ENCODE results near the gene ZIK1.

GRCh38 chr19:57583104-57583520 is 833 bp upstream of the ZIK1 start:
- TF ChIP-seq ZNF274 (IDR thresholded peaks at IDR 0.05; ENCODE audit: low read depth, low read length): no peak
- no peak for TF ChIP-seq EZH2 (IDR thresholded peaks at IDR 0.05)
- TF ChIP-seq CTCF (IDR thresholded peaks at IDR 0.05 in 2 of 3, conservative IDR thresholded peaks at IDR 0.05 in 1 of 3; ENCODE audit: borderline replicate concordance in 1 of 3, insufficient read depth in 1 of 3, low read depth in 2 of 3, low read length in 2 of 3): no peak
- no peak for TF ChIP-seq SRF (IDR thresholded peaks at IDR 0.05; ENCODE audit: low read depth)
